Measurements from ENCODE around the gene ARHGAP22. TPM values are rescaled to one million over a fixed set of nuclear protein-coding genes. Genes with fewer than 3 reads are reported as not detected.

Gene ARHGAP22
- total RNA-seq, 1 experiment from 2014 or later = 9.9 TPM

- Histone ChIP-seq H3K27me3 (ENCODE audit: insufficient read depth, low read length) (no peaks in the 10 kb centered on the region), H3K27ac (ENCODE audit: low read depth, low read length) (no peak overlapping the region), H3K79me2 (ENCODE audit: insufficient read depth, low read length) (peaks cover 26% of the 10 kb centered on the region; the same call in 1 of the 2 replicates), H3K4me3 (replicated peaks in 1 of 2; ENCODE audit: low read depth in 1 of 2, low read length in 2 of 2) (peak overlapping the region; percentile 66 to 90), H3K9me3 (ENCODE audit: control insufficient read depth in 1 of 2, insufficient read depth in 1 of 2, low read depth in 1 of 2, low read length in 2 of 2) (no peaks in the 10 kb centered on the region), H3K4me2 (ENCODE audit: low read length) (peak overlapping the region; percentile 99), H3K36me3 (ENCODE audit: control insufficient read depth in 1 of 2, insufficient read depth in 2 of 2, low read length in 2 of 2) (no peaks in the 10 kb centered on the region), H2AFZ (ENCODE audit: low read depth, low read length, poor library complexity, severe bottlenecking) (no peak overlapping the region), H4K20me1 (ENCODE audit: insufficient read depth) (0 out of 2 replicates have a peak, but pooled peaks cover 3% of the 10 kb centered on the region), H3K9ac (ENCODE audit: low read length) (peak overlapping the region; percentile 78), H3K4me1 (ENCODE audit: control insufficient read depth in 1 of 2, insufficient read depth in 2 of 2, low read length in 2 of 2) (peaks cover 6 to 31% of the 10 kb centered on the region in 2 experiments), H3K9me2 (ENCODE audit: insufficient read depth) (no peaks in the 10 kb centered on the region)
- TSS peak; percentile 32 for BruUV-seq (replicated peaks)
- TF ChIP-seq CEBPB (IDR thresholded peaks at IDR 0.05; ENCODE audit: low read depth) (no peak), CBX3 (IDR thresholded peaks at IDR 0.05; ENCODE audit: low read depth) (no peak), SP1 (IDR thresholded peaks at IDR 0.05; ENCODE audit: low read depth) (no peak), RAD21 (IDR thresholded peaks at IDR 0.05; ENCODE audit: low read depth) (no peak), ZFX (IDR thresholded peaks at IDR 0.05) (no peak), EZH2phosphoT487 (IDR thresholded peaks at IDR 0.05; ENCODE audit: borderline replicate concordance) (no peak), JUND (IDR thresholded peaks at IDR 0.05) (no peak), SIN3A (IDR thresholded peaks at IDR 0.05; ENCODE audit: low read depth) (no peak), EGR1 (IDR thresholded peaks at IDR 0.05; ENCODE audit: low read depth) (no peak), EZH2 (IDR thresholded peaks at IDR 0.05) (no peak), POLR2AphosphoS5 (IDR thresholded peaks at IDR 0.05; ENCODE audit: low read depth, low read length) (no peak), POLR2A (IDR thresholded peaks at IDR 0.05; ENCODE audit: borderline replicate concordance, extremely low read depth, insufficient read depth, insufficient read length) (no peak), SRF (IDR thresholded peaks at IDR 0.05; ENCODE audit: low read depth) (no peak), YY1 (IDR thresholded peaks at IDR 0.05; ENCODE audit: extremely low read depth, insufficient replicate concordance, low read depth, low read length) (no peak), FOSL1 (IDR thresholded peaks at IDR 0.05; ENCODE audit: low read depth) (no peak), ZBTB33 (IDR thresholded peaks at IDR 0.05; ENCODE audit: extremely low read depth, insufficient replicate concordance, low read length) (no peak), ZNF274 (IDR thresholded peaks at IDR 0.05; ENCODE audit: low read depth, low read length) (no peak), ELF1 (IDR thresholded peaks at IDR 0.05; ENCODE audit: borderline replicate concordance, low read depth) (no peak), TCF7L2 (IDR thresholded peaks at IDR 0.05; ENCODE audit: borderline replicate concordance, extremely low read depth, insufficient read depth, insufficient read length) (no peak)
- TF ChIP-seq, protein P1, sequence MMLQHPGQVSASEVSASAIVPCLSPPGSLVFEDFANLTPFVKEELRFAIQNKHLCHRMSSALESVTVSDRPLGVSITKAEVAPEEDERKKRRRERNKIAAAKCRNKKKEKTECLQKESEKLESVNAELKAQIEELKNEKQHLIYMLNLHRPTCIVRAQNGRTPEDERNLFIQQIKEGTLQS (IDR thresholded peaks at IDR 0.05) = no peak
- CTCF ChIA-PET = no interaction called here
- POLR2A ChIA-PET = no interaction called here
- RAD21 ChIA-PET (ENCODE audit: low non-redundant PET in 1 of 2, low total read pairs in 2 of 2, uncharacterized antibody in 2 of 2, unreplicated experiment in 2 of 2) = no interaction called here
- DNase-seq (ENCODE audit: low read depth, low spot score) = no peak
- ATAC-seq = no peak
- intact Hi-C loops (cut with micrococcal nuclease) = loop anchor here (10.0 kb wide), 1 partner anchor 51 kb away; no protein-coding TSS in a partner anchor
Observed at GRCh38 chr10:48603421-48604038, 1.3 kb downstream of the ARHGAP22 start.

All from HCT116 (cell line).